Motor neuron (in vitro differentiated cells): ENCODE data around the gene CHST1. TPM values are rescaled to one million over a fixed set of nuclear protein-coding genes. Genes with fewer than 3 reads are reported as not detected.

Experiments
- ATAC-seq, 8 experiments: fragments of 200-7000 bp; cut with Tn5 transposase; replicated peaks in 6 of 8; 2 replicates each; pipeline ENCODE4 v1.8.0; 2021; ENCODE audit warnings: mild to moderate bottlenecking in 8 of 8, moderate library complexity in 8 of 8
- H3K27ac ChIP-seq, 2 donors: fragments of 250-450 bp; sonication (Bioruptor Pico); 2 replicates each; pipeline ENCODE4 v1.9.0; 2021; ENCODE audit warnings: antibody characterized with exemption in 2 of 2, mild to moderate bottlenecking in 2 of 2, moderate library complexity in 1 of 2
- H3K4me1 ChIP-seq, 2 donors: fragments of 250-450 bp; sonication (Bioruptor Pico); replicated peaks in 1 of 2; 2 replicates each; pipeline ENCODE4 v1.6.1; 2021; ENCODE audit warnings: antibody characterized with exemption in 2 of 2, mild to moderate bottlenecking in 2 of 2, moderate library complexity in 1 of 2
- H3K4me3 ChIP-seq, 5 donors: fragments of 250-450 bp; sonication (Bioruptor Pico); 2 replicates each; pipeline ENCODE4 v1.9.0; 2021; ENCODE audit warnings: antibody characterized with exemption in 5 of 5, mild to moderate bottlenecking in 5 of 5, moderate library complexity in 4 of 5
- WGBS, 10 experiments: fragments of 450-650 bp; shearing (Covaris generic); methylation state at CpG; one replicate each; pipeline ENCODE4 v1.0.0; 2022; 5-methylcytosine and 5-hydroxymethylcytosine counted together
- in situ Hi-C, 9 experiments: fragments of 400-800 bp; cut with MboI; loops; one replicate each; pipeline ENCODE4 v1.15.0; 2021; ENCODE audit warnings: low sequenced_read_pairs in 9 of 9, low pct_unique_long_range_greater_than_20kb in 2 of 9; ENCODE audit not compliant: unreplicated experiment in 9 of 9
- total RNA-seq, 8 experiments: library from RNA; unstranded; fragments of 300-600 nt; gene quantifications; 2 replicates each; pipeline versions ENCODE4 v1.2.3 to v1.2.4, GENCODE V29; 2022

The CHST1 gene
- total RNA-seq, 8 experiments from 2014 or later = 0.42 to 9.0 (median 2.6) TPM

DNA sequence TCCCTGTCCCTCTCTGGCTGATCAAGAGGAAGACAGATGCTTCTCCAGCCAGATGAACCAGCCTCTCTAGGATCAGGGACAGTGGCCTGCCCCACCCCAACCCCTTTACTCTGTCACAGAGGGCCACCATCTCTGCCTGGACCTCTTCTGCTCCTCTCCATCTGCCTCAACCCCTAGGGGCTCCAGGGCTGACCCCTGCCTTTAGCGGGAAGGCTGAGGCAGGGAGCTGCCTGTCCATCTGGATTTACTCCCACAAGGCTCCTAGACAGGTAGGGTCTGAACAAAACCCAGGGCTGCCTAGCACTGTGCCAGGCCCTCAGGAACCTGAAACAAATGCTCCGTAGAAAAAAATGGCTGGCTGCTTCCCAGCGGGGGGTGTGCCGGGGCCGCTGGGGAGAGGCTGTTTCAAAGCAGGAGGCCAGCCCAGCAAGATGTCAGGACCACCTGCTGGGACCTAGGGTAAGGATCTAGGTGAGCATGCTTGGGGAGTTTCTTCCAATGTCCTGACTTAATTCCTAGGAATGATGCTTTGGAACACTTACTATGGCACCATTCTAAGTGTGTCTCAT lies 3.2 kb downstream of the CHST1 start:
- H3K4me1 ChIP-seq = peaks cover 54% of the 10 kb centered on the region in 2 donors
- no peak overlapping the region for H3K27ac ChIP-seq
- in situ Hi-C loops = loop anchor here in 4 of 9 experiments (25.0 kb wide), 2 partner anchors 275 to 300 kb away; no protein-coding TSS in a partner anchor
- H3K4me3 ChIP-seq = no peak overlapping the region
- no peak for ATAC-seq
- 0 to 100% (median 54%) methylated on average over 1 to 5 of the region's 5 CpGs; no CpG with 5 or more reads in 4 of the 10 experiments for WGBS, 10 experiments

DNA sequence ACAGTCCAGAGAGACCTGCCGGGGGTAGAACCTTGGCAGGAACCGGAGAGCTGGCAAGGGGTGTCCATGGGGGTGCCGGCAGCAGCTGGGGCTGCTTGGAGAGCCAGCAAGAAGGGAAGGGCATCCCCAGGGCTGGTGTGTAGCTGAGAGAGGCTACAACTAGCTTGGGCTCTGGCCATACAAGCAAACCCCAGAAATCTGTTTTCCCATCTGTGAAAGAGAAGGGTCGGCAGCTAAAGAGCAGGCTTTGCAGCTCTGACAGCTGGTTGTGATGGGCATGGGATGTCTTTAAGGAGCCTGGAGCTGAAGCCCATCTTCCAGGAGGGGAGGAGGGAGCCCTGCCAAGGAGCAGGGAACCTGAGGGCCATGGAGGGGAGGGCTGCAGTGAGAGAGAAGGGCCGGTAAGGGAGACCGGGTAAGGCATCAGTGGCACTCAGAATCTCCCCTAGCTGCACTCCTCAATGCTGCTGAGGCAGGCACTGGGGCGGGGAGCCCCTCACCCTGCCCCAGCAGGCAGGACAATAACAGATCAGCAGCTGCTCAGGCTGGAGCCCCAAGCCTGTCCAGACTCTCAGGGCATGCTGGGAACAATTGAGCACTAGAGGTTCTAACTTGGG lies 3.9 kb downstream of the CHST1 start:
- in situ Hi-C loops = loop anchor here in 4 of 9 experiments (25.0 kb wide), 2 partner anchors 274 to 299 kb away; no protein-coding TSS in a partner anchor
- ATAC-seq = no peak
- WGBS, 10 experiments = 18 to 82% (median 24%) methylated on average over 1 to 4 of the region's 7 CpGs; no CpG with 5 or more reads in 4 of the 10 experiments

DNA sequence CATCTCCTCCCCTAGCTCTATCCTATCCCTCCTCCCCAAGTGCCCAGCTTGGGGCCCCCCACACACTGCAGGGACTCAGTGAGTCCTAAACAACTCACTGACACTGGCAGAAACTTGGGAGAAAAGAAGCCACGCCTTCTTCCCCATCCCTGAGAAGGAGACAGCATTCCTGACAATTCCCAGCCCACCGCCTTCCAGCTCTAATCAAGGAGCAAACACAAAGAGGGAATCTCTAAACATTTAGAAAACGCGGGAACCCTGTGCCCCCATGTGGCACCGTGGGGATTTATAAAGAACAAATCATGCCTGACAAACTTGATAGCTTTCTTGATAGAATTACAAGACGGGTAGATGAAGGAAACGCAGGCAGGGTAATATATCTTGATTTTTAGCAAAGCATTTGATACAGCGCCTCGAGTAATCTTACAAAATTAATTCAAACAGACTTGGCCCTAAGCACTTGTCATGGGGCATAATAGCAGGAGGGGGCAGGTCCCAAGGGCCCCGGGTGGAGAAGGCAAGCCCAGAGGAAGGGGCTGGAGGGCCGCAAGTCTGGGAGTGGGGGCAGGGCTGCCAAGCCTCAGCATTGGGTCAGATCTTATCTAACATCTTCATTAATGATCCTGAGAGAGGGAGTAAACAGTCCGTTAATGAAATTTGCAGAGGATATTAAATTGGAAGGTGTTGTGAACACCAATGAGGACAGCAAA lies 4.5 kb downstream of the CHST1 start:
- Histone ChIP-seq H3K27ac (no peak overlapping the region), H3K4me3 (no peak overlapping the region), H3K4me1 (peaks cover 52 to 54% of the 10 kb centered on the region in 2 donors)
- in situ Hi-C loops = loop anchor here in 4 of 9 experiments (25.0 kb wide), 2 partner anchors 274 to 299 kb away; no protein-coding TSS in a partner anchor
- WGBS, 10 experiments = 20 to 100% (median 40%) methylated on average over 1 to 8 of the region's 12 CpGs; no CpG with 5 or more reads in 1 of the 10 experiments
- no peak for ATAC-seq

More for the DNA sequence above, 3.9 kb downstream of the CHST1 start:
- no peak overlapping the region for H3K4me3 ChIP-seq
- H3K27ac ChIP-seq = no peak overlapping the region
- peaks cover 52 to 54% of the 10 kb centered on the region in 2 donors for H3K4me1 ChIP-seq

DNA sequence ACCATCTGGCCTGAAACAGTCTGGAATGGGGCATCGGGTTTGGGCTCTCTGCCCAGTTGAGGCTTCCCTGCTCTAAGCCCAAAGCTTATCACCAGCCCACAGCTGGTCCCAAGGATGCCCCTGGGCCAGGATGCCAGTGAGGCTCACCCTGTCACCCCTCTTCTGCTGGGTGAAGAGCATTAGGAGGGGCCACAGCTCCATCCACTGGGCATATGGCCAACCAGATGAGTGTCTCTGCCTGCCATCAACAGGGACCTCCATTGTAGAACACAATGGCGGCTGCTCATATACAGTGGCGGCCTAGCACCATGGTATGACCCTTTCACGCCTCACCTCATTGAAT lies 5.6 kb downstream of the CHST1 start:
- ATAC-seq = no peak
- in situ Hi-C loops = loop anchor here in 4 of 9 experiments (25.0 kb wide), 2 partner anchors 272 to 297 kb away; no protein-coding TSS in a partner anchor
- no peak overlapping the region for H3K27ac ChIP-seq
- H3K4me3 ChIP-seq = no peak overlapping the region
- WGBS, 10 experiments = 0 to 100% (median 100%) methylated on average over 1 to 4 of the region's 4 CpGs; no CpG with 5 or more reads in 7 of the 10 experiments
- peaks cover 59 to 62% of the 10 kb centered on the region in 2 donors for H3K4me1 ChIP-seq

DNA sequence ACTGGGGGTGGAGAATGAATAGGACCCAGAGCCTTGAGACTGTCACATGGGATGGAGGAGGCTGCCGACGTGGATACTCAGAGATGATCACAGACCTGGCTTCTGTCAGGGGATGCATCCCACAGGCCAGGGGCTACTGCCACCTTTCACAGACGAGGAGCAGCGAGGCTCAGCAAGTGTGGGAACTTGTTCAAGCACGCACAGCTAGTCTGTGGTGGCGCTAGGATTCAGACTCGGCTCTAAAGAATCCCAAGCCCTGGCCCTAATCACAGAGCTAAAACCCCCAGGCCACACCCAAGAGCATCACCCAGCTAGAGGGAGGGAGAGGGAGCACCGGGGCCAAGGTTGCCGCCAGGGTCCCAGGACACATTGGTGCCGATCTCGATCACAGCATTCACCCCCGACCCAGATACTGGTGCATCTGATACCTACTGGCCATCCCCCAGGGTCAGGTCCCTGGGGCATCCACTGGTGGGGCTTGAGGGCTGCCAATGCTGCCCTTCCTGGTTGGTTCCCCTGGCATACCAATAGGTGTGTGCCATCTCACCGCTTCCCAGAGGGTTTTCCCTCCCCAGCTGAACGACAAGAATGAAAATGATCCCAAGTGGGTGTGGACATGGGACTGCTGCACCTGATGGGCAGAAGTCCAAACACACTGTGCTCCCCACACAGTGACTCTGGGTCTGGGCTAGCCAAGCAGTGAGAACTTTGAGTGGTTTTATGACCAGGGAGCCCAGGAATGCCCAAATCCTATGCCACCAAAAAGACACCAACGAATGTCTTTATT lies 6.2 kb downstream of the CHST1 start:
- H3K27ac ChIP-seq = peak overlapping the region in 1 of 2 donors; percentile 21
- peaks cover 59 to 67% of the 10 kb centered on the region in 2 donors for H3K4me1 ChIP-seq
- ATAC-seq = no peak
- H3K4me3 ChIP-seq = no peak overlapping the region
- in situ Hi-C loops = loop anchor here in 4 of 9 experiments (25.0 kb wide), 2 partner anchors 272 to 297 kb away; no protein-coding TSS in a partner anchor
- WGBS, 10 experiments = 30 to 100% (median 70%) methylated on average over 1 to 13 of the region's 15 CpGs; no CpG with 5 or more reads in 5 of the 10 experiments

DNA sequence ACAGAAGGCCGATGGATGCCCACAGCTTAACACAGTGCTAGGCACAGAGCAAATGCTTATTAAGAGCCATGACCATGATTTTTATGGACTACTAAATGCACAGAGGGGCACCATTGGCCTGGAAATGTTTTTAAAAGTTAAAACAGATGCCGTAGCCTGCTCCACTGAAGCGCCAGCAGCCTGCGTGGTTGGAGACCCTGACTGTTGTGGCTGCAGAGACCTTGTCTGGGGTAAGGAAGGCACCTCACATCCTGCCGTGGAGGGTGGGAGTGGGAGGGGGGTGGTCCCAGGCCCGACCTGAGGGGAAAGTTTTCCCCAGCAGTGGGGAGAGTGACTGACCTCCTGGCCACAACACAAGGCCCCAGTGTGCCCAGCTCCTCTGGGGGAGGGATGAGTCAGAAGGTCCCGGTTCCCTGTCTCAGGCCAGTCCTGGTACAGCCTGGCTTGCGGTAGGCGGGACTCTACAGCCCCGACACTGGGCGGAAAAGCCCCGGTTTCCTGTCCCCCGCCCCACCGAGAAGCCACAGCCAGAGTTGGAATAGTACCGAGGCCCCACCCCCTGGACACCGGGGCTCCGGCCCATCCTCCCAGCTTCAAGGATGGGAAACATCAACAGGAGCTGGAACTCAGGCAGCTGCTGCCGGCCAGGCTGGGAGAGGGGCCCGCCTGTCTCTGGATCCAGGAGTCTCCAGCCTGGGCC lies 7.0 kb downstream of the CHST1 start:
- WGBS, 10 experiments = 48 to 100% (median 67%) methylated on average over 1 to 10 of the region's 19 CpGs; no CpG with 5 or more reads in 5 of the 10 experiments

DNA sequence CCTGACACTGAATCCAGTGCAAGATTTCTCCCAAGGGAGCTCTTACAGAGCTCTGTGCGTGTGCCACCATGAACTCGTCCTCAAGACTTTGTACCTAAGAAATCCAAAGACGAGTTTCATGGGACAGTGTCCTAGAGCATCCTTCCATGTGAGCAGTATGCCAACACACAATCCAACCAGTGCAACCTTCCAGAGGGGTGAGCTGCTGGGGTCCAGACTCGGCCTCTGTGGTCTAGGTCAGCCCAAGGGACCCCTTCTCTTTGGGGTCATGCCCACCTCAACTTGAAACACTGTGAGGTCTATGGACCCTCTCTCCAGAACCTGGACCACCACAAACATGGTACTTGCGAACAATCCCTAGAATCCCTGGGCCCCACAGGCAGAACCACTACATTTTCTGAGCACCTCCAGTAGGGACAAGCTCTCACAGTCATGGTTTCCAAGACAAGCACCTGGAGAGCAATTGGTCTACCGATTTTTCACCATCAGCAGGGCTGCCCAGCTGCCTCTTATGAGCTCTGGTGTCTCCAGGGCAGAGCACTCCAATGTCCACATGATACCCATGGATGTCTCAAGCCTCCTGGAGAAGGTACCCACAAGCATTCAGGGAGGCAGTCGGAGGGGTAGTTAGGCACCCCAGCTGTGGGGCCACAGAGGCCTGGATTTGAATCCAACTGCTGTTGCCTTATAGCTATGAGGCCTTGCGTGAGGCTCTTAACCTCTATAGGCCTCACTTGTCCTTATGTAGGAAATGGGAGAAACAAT lies 7.7 kb downstream of the CHST1 start:
- Histone ChIP-seq H3K27ac (peak overlapping the region in 1 of 2 donors; percentile 49), H3K4me1 (peaks cover 44 to 55% of the 10 kb centered on the region in 2 donors)
- in situ Hi-C loops = loop anchor here in 4 of 9 experiments (25.0 kb wide), 2 partner anchors 270 to 295 kb away; no protein-coding TSS in a partner anchor

More for the DNA sequence above, 7.0 kb downstream of the CHST1 start:
- H3K4me3 ChIP-seq = no peak overlapping the region
- ATAC-seq = peak; percentile 8 to 77 (median 53)
- in situ Hi-C loops = loop anchor here in 4 of 9 experiments (25.0 kb wide), 2 partner anchors 271 to 296 kb away; no protein-coding TSS in a partner anchor
- H3K4me1 ChIP-seq = peaks cover 51 to 63% of the 10 kb centered on the region in 2 donors
- H3K27ac ChIP-seq = peak overlapping the region in 1 of 2 donors; percentile 49

DNA sequence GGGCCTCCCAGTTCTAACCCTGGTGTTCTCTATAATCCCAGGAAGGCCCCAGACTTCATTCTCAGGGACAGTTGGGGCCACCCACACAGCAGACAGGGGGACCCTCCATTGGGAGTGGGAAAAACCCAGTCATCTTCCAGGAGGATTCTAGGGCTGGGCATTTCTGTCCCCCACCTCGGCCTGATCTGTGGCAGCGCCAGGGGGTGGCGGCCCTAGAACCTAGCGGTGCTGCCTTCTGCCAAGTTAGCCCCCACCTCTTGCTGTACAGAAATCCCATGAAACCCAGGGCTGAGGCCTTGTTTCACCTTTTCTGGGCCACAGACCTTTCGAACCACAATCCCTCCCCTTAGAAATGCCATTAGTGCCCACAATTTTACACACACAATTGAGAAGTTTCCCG lies 9.6 kb downstream of the CHST1 start:
- Histone ChIP-seq H3K27ac (no peak overlapping the region), H3K4me3 (no peak overlapping the region), H3K4me1 (peaks cover 25 to 37% of the 10 kb centered on the region in 2 donors)
- no peak for ATAC-seq
- 60 to 98% (median 93%) methylated on average over 1 to 5 of the region's 6 CpGs; no CpG with 5 or more reads in 6 of the 10 experiments for WGBS, 10 experiments
- in situ Hi-C loops = loop anchor here in 4 of 9 experiments (25.0 kb wide), 2 partner anchors 269 to 294 kb away; no protein-coding TSS in a partner anchor

More for the DNA sequence above, 7.7 kb downstream of the CHST1 start:
- no peak for ATAC-seq
- no peak overlapping the region for H3K4me3 ChIP-seq
- WGBS, 10 experiments = 43 to 100% (median 93%) methylated on average over 1 to 5 of the region's 8 CpGs; no CpG with 5 or more reads in 5 of the 10 experiments

DNA sequence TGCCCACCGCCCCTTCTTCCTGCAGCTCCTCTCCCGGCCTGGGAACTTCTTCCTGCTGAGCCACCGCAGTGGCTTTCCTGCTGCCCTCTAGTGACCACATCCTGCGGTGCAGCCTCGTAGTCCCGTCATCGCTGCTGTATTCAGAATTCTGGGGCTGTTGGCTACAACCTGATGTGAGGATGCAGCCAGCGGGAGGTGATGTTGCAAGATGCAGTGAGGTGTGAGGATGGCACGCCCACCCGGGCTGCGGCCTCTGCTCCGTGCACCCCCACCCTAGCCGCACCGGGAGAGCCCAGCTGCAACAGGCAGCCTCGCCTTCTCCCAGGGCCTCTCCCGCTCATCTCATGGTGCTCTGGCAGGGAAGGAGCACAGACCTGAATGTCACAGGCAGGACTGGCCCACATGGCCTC lies 10.1 kb downstream of the CHST1 start:
- no peak overlapping the region for H3K27ac ChIP-seq
- peaks cover 21 to 32% of the 10 kb centered on the region in 2 donors for H3K4me1 ChIP-seq
- ATAC-seq = peak; percentile 56 to 90 (median 70)
- whole genome bisulfite sequencing, 10 experiments = 0 to 12% (median 5%) methylated on average over 1 to 12 of the region's 16 CpGs; no CpG with 5 or more reads in 6 of the 10 experiments
- no peak overlapping the region for H3K4me3 ChIP-seq
- in situ Hi-C loops = loop anchor here in 4 of 9 experiments (25.0 kb wide), 2 partner anchors 268 to 293 kb away; no protein-coding TSS in a partner anchor

DNA sequence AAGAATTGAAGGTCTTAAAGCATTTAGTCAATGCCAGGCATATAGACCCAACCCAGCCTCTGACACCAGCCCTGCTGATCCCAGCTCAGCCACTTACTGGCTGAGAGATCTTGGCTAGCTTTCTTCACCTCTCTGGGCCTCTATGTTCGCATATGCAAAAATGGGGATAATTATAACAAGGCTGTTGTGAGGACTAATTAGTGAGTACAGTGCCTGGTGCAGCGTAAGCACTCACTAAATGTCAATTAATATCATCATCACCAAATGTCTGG lies 10.5 kb downstream of the CHST1 start:
- 0 to 100% (median 50%) methylated on average over 1 to 2 of the region's 2 CpGs; no CpG with 5 or more reads in 5 of the 10 experiments for WGBS, 10 experiments
- ATAC-seq = peak in 3 of 8 experiments; percentile 2 to 48 (median 32)
- no peak overlapping the region for H3K4me3 ChIP-seq
- no peak overlapping the region for H3K27ac ChIP-seq
- H3K4me1 ChIP-seq = peaks cover 18 to 29% of the 10 kb centered on the region in 2 donors
- in situ Hi-C loops = loop anchor here in 4 of 9 experiments (25.0 kb wide), 2 partner anchors 268 to 293 kb away; no protein-coding TSS in a partner anchor
